Activated naive CD4-positive, alpha-beta T cell treated with anti-CD3 and anti-CD28 coated beads, Interleukin-2, amount 10 ng/mL, durations not matched to agents 7 days and 5 days (primary cell): Measurements from ENCODE around the gene NOTO.

Experiments used
- CTCF ChIA-PET: fragments of 350-600 bp; sonication (Branson Sonifier 250); formaldehyde crosslinking; loops from one replicate; lab custom pipeline; 2021; ENCODE audit warnings: antibody characterized with exemption; lab: Charles Lee
- DNase-seq: peaks from one replicate; pipeline ENCODE4 v3.0.0-alpha.2; 2020
- H3K27ac Mint-ChIP-seq: one replicate; pipeline ENCODE4 v1.8.0; 2021; ENCODE audit warnings: mild to moderate bottlenecking, moderate library complexity, mixed read lengths
- H3K27me3 Mint-ChIP-seq: one replicate; pipeline ENCODE4 v1.8.0; 2021; ENCODE audit warnings: mild to moderate bottlenecking, mixed read lengths
- H3K36me3 Mint-ChIP-seq: one replicate; pipeline ENCODE4 v1.8.0; 2021; ENCODE audit warnings: mixed read lengths
- H3K4me1 Mint-ChIP-seq: one replicate; pipeline ENCODE4 v1.8.0; 2021; ENCODE audit warnings: mixed read lengths
- H3K4me3 Mint-ChIP-seq: one replicate; pipeline ENCODE4 v1.8.0; 2021; ENCODE audit warnings: mild to moderate bottlenecking, moderate library complexity, mixed read lengths
- H3K9me3 Mint-ChIP-seq: one replicate; pipeline ENCODE4 v1.8.0; 2021; ENCODE audit warnings: mixed read lengths

Gene NOTO

DNA sequence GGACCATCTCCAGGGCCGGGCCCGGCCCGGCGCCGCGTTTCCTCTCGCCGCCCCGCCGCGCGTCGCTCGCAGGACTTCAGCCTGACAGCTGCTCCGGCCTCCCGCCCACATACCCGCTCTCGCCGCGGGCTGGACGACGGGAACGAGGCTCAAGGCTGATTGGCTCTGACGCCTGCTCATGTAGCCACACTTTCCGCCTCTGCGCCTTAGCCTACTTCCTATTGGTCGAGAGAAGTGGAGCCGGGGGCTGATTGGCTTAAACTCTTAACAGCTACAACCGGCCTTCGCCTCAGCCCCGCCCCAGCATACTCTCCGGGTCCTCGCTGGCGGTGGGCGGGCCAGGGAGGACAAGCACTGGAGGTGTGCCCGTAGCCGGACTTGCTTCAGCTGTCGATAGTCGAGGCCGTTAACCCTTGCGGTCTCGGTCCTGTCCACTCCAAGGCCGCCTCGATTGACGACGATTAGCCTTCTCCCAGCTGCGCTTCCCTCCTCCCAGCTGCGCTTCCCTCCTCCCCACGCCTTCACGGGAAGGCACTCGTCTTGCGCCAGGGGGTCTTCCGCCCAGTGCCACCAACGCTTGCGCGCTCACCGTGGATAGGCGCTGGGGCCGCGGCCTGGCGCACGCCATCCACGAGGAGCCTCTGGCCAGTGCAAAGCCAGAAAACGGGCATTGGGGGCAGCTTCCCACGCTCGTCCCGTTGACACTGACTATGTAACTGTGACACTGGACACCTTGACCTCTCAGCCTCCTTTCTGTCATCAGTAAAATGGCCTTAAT is 31.0 kb downstream of the NOTO start, which contains the start of gene PRADC1:
PRADC1 (minus strand) TSS at position 86 of the 778 bp plus-strand sequence; CDS start at position 7, 79 bp downstream.
- peak; percentile 98 for DNase-seq
- CTCF ChIA-PET = interaction anchor here (0.5 to 3.6 kb wide), 7 partner anchors 20 to 57 kb away, joined by 3 to 18 read pairs (median 4); partner anchors contain the start of gene SMYD5
- peaks cover 42% of the 10 kb centered on the region for H3K4me1 Mint-ChIP-seq
- H3K27ac Mint-ChIP-seq = peak within 1 kb of the TSS; percentile 93
- H3K4me3 Mint-ChIP-seq = peak within 1 kb of the TSS; percentile 92
- no peaks in the 10 kb centered on the region for H3K27me3 Mint-ChIP-seq
- H3K9me3 Mint-ChIP-seq = no peaks in the 10 kb centered on the region
- peaks cover 8% of the 10 kb centered on the region for H3K36me3 Mint-ChIP-seq

DNA sequence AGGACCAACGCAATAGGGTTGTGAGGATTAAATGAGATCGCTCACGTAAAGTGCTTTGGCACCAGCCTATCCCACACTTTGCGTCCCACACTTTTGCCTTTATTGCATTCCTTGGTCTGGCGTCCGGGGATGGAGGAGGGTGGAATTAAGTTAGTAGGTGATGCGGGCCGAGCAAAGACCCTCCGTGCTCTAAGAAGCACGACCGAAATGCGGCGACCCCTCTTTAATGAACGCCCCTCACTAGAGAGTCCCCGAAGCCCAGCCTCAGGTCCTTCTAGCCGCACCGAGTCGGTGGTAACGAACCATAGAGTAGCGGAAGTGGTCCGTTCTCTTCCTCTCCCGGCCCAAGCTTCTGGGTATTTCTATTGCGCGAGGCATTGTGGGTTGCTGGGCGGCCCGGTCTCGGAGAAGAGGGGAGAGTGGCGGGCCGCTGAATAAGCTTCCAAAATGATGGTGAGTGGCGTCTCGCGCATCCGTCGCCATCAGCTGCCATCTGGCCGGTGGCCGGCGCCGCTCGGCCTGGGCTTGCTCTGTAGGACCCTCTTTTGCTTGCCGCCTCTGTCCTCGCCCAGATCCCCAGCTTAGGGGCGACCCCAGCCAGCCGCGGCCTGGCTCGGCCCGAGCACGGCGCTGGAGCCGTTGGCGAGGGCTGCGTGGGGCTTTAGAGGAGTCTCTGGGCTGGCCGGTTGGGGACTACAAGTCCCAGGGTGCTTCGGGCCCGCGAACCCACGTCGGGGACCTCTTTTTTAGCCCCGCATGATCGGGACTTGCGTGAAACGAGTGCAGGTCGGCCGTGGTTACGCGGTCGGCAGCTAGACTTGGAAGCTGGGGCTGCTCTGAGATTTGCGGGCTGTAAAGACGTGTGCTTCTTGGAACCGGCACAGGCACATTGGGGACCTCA is 31.8 kb downstream of the NOTO start, which contains the start of gene CCT7:
CCT7 (plus strand) TSS at position 377 of the 901 bp plus-strand sequence; CDS start at position 448, 71 bp downstream.
- H3K27me3 Mint-ChIP-seq = no peaks in the 10 kb centered on the region
- H3K4me1 Mint-ChIP-seq = peaks cover 48% of the 10 kb centered on the region
- CTCF ChIA-PET = interaction anchor here (1.9 to 3.6 kb wide), 2 partner anchors 22 to 56 kb away, joined by 9 to 18 read pairs; no protein-coding TSS in a partner anchor
- H3K4me3 Mint-ChIP-seq = peak within 1 kb of the TSS; percentile 92
- H3K9me3 Mint-ChIP-seq = no peaks in the 10 kb centered on the region
- H3K27ac Mint-ChIP-seq = peak within 1 kb of the TSS; percentile 93
- peaks cover 11% of the 10 kb centered on the region for H3K36me3 Mint-ChIP-seq
- DNase-seq = peak; percentile 93

DNA sequence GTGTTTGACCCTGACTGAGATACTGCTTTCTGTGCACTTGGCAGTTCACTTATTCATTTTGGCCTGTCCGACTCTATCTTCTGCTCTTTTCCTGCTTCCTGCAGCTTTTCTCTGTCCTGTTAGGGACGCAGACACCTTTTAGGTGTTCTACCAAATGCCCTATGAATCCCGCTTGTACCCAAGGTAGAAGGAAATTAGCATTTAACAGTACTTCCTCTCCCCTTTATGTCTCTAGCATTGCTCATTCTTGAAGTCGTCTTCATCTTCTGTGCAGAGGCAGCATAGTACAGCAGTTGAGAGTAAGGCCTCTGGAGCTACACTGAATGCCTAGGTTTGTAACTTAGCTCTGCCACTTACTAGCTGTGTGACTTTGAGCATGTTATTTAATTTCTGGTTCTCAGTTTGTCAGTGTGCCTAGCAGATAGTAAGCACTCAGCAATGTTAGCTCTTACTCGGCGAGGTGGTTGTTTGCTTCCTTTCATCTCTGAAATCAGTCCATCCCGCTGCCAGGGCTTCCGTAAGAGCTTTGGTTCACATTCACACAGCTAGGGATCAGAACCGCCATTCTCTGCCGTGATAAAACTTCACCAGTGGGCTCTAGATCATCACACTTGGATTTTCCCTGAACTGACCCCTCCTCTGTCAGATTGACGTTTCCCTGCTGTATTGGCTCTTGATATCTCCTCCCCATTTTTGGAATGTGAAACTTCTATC is 33.1 kb downstream of the NOTO start:
- Mint-ChIP-seq H3K4me3 (peak overlapping the region; percentile 92), H3K36me3 (peaks cover 13% of the 10 kb centered on the region), H3K27ac (peak overlapping the region; percentile 93), H3K4me1 (peaks cover 47% of the 10 kb centered on the region), H3K27me3 (no peaks in the 10 kb centered on the region), H3K9me3 (no peaks in the 10 kb centered on the region)
- no peak for DNase-seq
- CTCF ChIA-PET = interaction anchor here (1.0 to 3.6 kb wide), 4 partner anchors 9 to 55 kb away, joined by 3 to 18 read pairs (median 8); no protein-coding TSS in a partner anchor

GRCh38 chr2:73237168-73237567 is 34.8 kb downstream of the NOTO start:
- peaks cover 41% of the 10 kb centered on the region for H3K4me1 Mint-ChIP-seq
- no peaks in the 10 kb centered on the region for H3K27me3 Mint-ChIP-seq
- DNase-seq = no peak
- no peak overlapping the region for H3K4me3 Mint-ChIP-seq
- H3K36me3 Mint-ChIP-seq = peaks cover 16% of the 10 kb centered on the region
- CTCF ChIA-PET = interaction anchor here (3.6 kb wide), 1 partner anchor 25 kb away, joined by 18 read pairs; no protein-coding TSS in a partner anchor
- H3K27ac Mint-ChIP-seq = no peak overlapping the region
- no peaks in the 10 kb centered on the region for H3K9me3 Mint-ChIP-seq

DNA sequence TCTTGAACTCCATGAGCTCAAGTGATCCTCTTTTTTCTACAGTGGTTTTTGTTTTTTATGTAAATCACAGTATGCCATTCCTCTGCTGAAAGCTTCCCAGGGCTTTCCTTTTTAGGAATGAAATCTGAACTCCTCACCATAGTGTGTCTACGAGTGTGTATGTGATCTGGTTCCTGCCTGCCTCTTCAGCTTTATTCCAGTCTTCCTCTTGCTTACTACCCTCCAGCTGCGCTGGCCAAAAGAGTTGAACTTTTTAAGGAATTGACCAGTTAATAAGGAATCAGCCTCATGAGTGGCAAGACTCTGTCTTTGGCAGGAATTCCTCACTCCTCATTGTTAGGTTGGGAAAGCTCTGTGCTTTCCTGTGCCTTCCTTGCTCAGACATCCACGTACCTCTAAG is 35.8 kb downstream of the NOTO start:
- CTCF ChIA-PET = interaction anchor here (0.9 to 1.6 kb wide), 3 partner anchors 9 to 52 kb away, joined by 4 to 6 read pairs (median 4); partner anchors contain the start of gene SMYD5
- H3K4me1 Mint-ChIP-seq = peaks cover 38% of the 10 kb centered on the region
- H3K36me3 Mint-ChIP-seq = peaks cover 22% of the 10 kb centered on the region
- no peak overlapping the region for H3K27ac Mint-ChIP-seq
- H3K9me3 Mint-ChIP-seq = no peaks in the 10 kb centered on the region
- no peak overlapping the region for H3K4me3 Mint-ChIP-seq
- DNase-seq = no peak
- no peaks in the 10 kb centered on the region for H3K27me3 Mint-ChIP-seq

GRCh38 chr2:73238976-73239375 is 36.6 kb downstream of the NOTO start:
- H3K4me3 Mint-ChIP-seq = no peak overlapping the region
- H3K9me3 Mint-ChIP-seq = no peaks in the 10 kb centered on the region

DNA sequence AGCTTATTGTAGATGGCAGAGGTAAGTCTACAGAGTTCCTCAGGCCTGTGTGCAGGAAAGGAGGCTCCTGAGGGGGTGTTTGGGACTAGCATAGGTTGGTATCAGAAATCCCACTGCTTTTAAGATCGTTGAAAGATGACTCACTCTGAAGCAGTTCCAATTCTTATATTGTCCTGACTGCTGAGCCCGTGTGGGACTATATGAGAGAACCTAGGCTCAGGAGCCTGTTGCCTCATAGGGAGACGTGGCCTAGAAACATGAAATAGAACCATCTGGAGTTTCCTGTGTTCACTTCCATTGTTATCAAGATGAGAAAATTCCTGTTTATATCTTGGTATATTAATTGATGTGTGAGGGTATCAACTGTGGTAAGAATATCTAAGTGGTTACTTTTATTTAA is 37.4 kb downstream of the NOTO start:
- Mint-ChIP-seq H3K36me3 (peaks cover 29% of the 10 kb centered on the region), H3K27ac (no peak overlapping the region), H3K9me3 (no peaks in the 10 kb centered on the region), H3K4me1 (peaks cover 38% of the 10 kb centered on the region), H3K4me3 (no peak overlapping the region), H3K27me3 (no peaks in the 10 kb centered on the region)
- no peak for DNase-seq
- CTCF ChIA-PET = interaction anchor here (0.6 to 0.7 kb wide), 2 partner anchors 50 to 72 kb away, joined by 3 read pairs; no protein-coding TSS in a partner anchor

More at GRCh38 chr2:73238976-73239375, 36.6 kb downstream of the NOTO start:
- peaks cover 26% of the 10 kb centered on the region for H3K36me3 Mint-ChIP-seq
- CTCF ChIA-PET = interaction anchor here (0.6 to 1.6 kb wide), 5 partner anchors 26 to 72 kb away, joined by 3 to 6 read pairs (median 4); partner anchors contain the start of gene SMYD5
- H3K27ac Mint-ChIP-seq = no peak overlapping the region
- no peaks in the 10 kb centered on the region for H3K27me3 Mint-ChIP-seq
- H3K4me1 Mint-ChIP-seq = peaks cover 39% of the 10 kb centered on the region
- DNase-seq = no peak

- no peak overlapping the region for H3K27ac Mint-ChIP-seq
- no peak for DNase-seq
Observed at GRCh38 chr2:73243884-73244570, 41.7 kb downstream of the NOTO start.

DNA sequence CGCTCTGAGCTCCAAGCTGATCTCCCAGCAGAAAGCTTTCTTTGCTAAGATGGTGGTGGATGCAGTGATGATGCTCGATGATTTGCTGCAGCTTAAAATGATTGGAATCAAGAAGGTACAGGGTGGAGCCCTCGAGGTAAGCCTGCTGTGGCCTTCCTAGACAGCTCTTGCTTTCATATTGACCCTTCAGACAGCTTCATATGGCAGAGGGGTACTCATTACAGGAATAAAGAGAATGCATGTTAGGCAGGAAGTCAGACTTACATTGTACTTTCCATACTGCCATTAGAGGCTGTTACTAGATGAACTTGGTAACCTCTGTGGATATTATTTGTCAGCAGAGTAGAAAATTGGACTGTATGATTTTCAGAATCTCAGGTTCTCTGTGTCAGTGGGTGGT is 42.2 kb downstream of the NOTO start:
- no peak for DNase-seq
- Mint-ChIP-seq H3K4me3 (no peak overlapping the region), H3K9me3 (no peaks in the 10 kb centered on the region), H3K27ac (no peak overlapping the region), H3K4me1 (peaks cover 3% of the 10 kb centered on the region), H3K36me3 (peaks cover 47% of the 10 kb centered on the region), H3K27me3 (no peaks in the 10 kb centered on the region)
- CTCF ChIA-PET = interaction anchor here (0.9 to 2.0 kb wide), 6 partner anchors 9 to 66 kb away, joined by 3 to 10 read pairs (median 3); no protein-coding TSS in a partner anchor

More at GRCh38 chr2:73243884-73244570, 41.7 kb downstream of the NOTO start:
- Mint-ChIP-seq H3K9me3 (no peaks in the 10 kb centered on the region), H3K4me1 (peaks cover 3% of the 10 kb centered on the region), H3K27me3 (no peaks in the 10 kb centered on the region), H3K36me3 (peaks cover 44% of the 10 kb centered on the region), H3K4me3 (no peak overlapping the region)
- CTCF ChIA-PET = interaction anchor here (0.9 to 2.0 kb wide), 5 partner anchors 8 to 66 kb away, joined by 3 to 10 read pairs (median 3); no protein-coding TSS in a partner anchor

GRCh38 chr2:73246850-73247249 is 44.5 kb downstream of the NOTO start:
- Mint-ChIP-seq H3K4me1 (peaks cover 3% of the 10 kb centered on the region), H3K27ac (no peak overlapping the region), H3K36me3 (peaks cover 59% of the 10 kb centered on the region), H3K27me3 (no peaks in the 10 kb centered on the region), H3K9me3 (no peaks in the 10 kb centered on the region), H3K4me3 (no peak overlapping the region)
- CTCF ChIA-PET = no interaction called here
- DNase-seq = no peak

DNA sequence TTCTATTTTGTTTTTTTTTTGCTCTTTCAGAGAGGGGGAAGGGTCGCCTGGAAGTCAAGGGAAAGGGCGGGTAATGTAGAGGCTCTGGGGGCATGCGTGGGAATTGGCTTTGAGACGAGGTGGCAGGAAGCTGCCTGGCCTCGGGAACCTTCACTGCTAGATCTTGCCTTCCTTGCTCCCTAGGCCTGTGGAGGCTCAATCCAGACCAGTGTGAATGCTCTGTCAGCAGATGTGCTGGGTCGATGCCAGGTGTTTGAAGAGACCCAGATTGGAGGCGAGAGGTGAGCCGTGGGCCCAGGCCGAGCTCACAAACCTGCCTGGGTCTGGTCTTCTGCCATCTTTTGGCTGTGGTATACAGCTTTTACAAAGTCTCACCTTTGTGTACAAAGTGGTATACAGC is 47.3 kb downstream of the NOTO start:
- no peak for DNase-seq
- Mint-ChIP-seq H3K4me3 (no peak overlapping the region), H3K27me3 (no peaks in the 10 kb centered on the region), H3K36me3 (peaks cover 63% of the 10 kb centered on the region), H3K27ac (no peak overlapping the region), H3K9me3 (no peaks in the 10 kb centered on the region), H3K4me1 (no peaks in the 10 kb centered on the region)
- CTCF ChIA-PET = interaction anchor here (1.1 kb wide), 1 partner anchor 41 kb away, joined by 4 read pairs; no protein-coding TSS in a partner anchor
